Measurements from ENCODE around the gene ACOX1.
"Not testable (repeated sequence)": the region's sequence is repeated elsewhere in the genome, so short reads cannot be mapped to it uniquely, and the experiment has no call there.

The ACOX1 gene

DNA sequence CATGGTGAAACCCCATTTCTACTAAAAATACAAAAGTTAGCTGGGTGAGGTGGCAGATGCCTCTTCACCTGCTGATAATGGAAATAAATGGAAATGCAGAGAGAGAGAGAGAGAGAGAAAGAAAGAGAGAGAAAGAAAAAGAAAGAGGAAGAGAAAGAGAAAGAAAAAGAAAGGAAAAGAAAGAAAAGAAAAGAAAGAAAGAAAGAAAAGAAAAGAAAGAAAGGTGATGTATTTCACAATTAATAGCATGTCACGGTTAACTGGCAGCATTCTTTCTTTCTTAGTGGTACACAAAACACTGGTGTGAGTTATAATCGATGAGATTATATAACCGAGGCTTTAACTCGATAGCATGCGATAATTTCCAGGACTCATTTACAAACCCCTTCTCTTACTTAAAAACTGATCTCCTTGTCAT, 3.2 kb downstream of the ACOX1 start:
- no peak for TF ChIP-seq EZH2phosphoT487 (IDR thresholded peaks at IDR 0.05; ENCODE audit: borderline replicate concordance, low read length)
- TF ChIP-seq, protein P1, sequence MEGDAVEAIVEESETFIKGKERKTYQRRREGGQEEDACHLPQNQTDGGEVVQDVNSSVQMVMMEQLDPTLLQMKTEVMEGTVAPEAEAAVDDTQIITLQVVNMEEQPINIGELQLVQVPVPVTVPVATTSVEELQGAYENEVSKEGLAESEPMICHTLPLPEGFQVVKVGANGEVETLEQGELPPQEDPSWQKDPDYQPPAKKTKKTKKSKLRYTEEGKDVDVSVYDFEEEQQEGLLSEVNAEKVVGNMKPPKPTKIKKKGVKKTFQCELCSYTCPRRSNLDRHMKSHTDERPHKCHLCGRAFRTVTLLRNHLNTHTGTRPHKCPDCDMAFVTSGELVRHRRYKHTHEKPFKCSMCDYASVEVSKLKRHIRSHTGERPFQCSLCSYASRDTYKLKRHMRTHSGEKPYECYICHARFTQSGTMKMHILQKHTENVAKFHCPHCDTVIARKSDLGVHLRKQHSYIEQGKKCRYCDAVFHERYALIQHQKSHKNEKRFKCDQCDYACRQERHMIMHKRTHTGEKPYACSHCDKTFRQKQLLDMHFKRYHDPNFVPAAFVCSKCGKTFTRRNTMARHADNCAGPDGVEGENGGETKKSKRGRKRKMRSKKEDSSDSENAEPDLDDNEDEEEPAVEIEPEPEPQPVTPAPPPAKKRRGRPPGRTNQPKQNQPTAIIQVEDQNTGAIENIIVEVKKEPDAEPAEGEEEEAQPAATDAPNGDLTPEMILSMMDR (IDR thresholded peaks at IDR 0.05; ENCODE audit: low read depth, low read length, poor library complexity, severe bottlenecking): no peak
- Histone ChIP-seq H3K4me2 (ENCODE audit: low read length) (no peak overlapping the region), H3K4me3 (ENCODE audit: low read length) (no peak overlapping the region), H3K9me3 (ENCODE audit: control insufficient read depth, insufficient read depth, low read length) (no peaks in the 10 kb centered on the region), H3F3A (ENCODE audit: control insufficient read depth, insufficient read depth) (peaks cover 8% of the 10 kb centered on the region; the same call in 1 of the 2 replicates), H3K4me1 (ENCODE audit: control insufficient read depth, low read length) (peaks cover 21% of the 10 kb centered on the region), H4K20me1 (ENCODE audit: control insufficient read depth, insufficient read depth, low read depth, low read length) (no peaks in the 10 kb centered on the region), H3K36me3 (ENCODE audit: control insufficient read depth, low read length) (peaks cover 3% of the 10 kb centered on the region), H3K27ac (ENCODE audit: low read depth, low read length) (no peak overlapping the region), H3K9me2 (replicated peaks; ENCODE audit: control insufficient read depth, low read length) (no peaks in the 10 kb centered on the region), H3K79me2 (ENCODE audit: control insufficient read depth, low read length) (peaks cover 25% of the 10 kb centered on the region), H3K27me3 (ENCODE audit: control insufficient read depth, low read length) (no peaks in the 10 kb centered on the region)

DNA sequence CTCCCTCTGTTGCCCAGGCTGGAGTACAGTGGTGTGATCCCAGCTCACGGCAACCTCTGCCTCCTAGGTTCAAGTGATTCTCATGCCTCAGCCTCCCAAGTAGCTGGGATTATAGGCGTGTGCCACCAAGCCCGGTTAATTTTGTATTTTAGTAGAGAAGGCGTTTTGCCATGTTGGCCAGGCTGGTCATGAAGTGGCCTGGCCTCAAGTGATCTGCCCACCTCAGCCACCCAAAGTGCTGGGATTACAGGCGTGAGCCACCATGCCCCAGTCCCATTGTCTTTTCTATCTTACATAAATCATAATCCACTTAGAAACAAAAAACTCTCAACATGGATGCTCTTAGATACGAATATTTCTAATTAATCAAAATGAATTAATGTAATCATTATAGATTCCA, 3.8 kb downstream of the ACOX1 start:
- H3K27ac ChIP-seq (ENCODE audit: low read depth, low read length); H3K4me3 ChIP-seq (ENCODE audit: low read length); H3K36me3 ChIP-seq (ENCODE audit: control insufficient read depth, low read length); H3K4me2 ChIP-seq (ENCODE audit: low read length); H3K9me2 ChIP-seq (replicated peaks; ENCODE audit: control insufficient read depth, low read length); H3F3A ChIP-seq (ENCODE audit: control insufficient read depth, insufficient read depth); H3K27me3 ChIP-seq (ENCODE audit: control insufficient read depth, low read length); H3K9me3 ChIP-seq (ENCODE audit: control insufficient read depth, insufficient read depth, low read length); H4K20me1 ChIP-seq (ENCODE audit: control insufficient read depth, insufficient read depth, low read depth, low read length): not testable (repeated sequence)
- peaks cover 19% of the 10 kb centered on the region for H3K79me2 ChIP-seq (ENCODE audit: control insufficient read depth, low read length)
- peaks cover 19% of the 10 kb centered on the region for H3K4me1 ChIP-seq (ENCODE audit: control insufficient read depth, low read length)

DNA sequence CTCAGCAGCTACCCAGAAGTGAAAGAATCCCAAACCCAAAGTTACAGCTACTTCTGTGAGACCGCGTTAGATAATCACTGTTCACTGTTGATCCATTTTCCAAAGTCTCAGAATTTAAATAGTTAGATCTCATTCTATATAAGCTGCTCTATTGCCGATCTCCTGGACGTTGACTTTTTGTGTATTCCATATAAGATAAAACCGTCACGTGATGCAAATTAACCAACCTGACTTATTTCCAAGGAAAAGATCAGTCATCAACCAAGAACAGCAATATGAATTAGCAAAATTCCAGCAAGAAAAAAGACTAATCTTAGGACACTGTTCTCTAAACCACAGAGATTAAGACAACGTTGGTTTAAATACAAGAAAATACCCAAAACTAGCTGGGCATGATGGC, 8.3 kb downstream of the ACOX1 start:
- TF ChIP-seq, protein P1 (IDR thresholded peaks at IDR 0.05; ENCODE audit: low read depth, low read length, poor library complexity, severe bottlenecking): no peak
- no peak for TF ChIP-seq EZH2phosphoT487 (IDR thresholded peaks at IDR 0.05; ENCODE audit: borderline replicate concordance, low read length)
- H3K79me2 ChIP-seq (ENCODE audit: control insufficient read depth, low read length): no peaks in the 10 kb centered on the region; the same call in 1 of the 2 replicates
- no peaks in the 10 kb centered on the region for H3K9me2 ChIP-seq (replicated peaks; ENCODE audit: control insufficient read depth, low read length)
- H3K27me3 ChIP-seq (ENCODE audit: control insufficient read depth, low read length): no peaks in the 10 kb centered on the region
- H4K20me1 ChIP-seq (ENCODE audit: control insufficient read depth, insufficient read depth, low read depth, low read length): no peaks in the 10 kb centered on the region
- H3K4me2 ChIP-seq (ENCODE audit: low read length): 0 out of 2 replicates have a peak overlapping the region, but pooled peaks have one; percentile 50
- no peak overlapping the region for H3K4me3 ChIP-seq (ENCODE audit: low read length)
- H3K4me1 ChIP-seq (ENCODE audit: control insufficient read depth, low read length): peaks cover 12% of the 10 kb centered on the region
- no peaks in the 10 kb centered on the region for H3K9me3 ChIP-seq (ENCODE audit: control insufficient read depth, insufficient read depth, low read length)
- no peak overlapping the region for H3K27ac ChIP-seq (ENCODE audit: low read depth, low read length)
- H3F3A ChIP-seq (ENCODE audit: control insufficient read depth, insufficient read depth): peaks cover 6% of the 10 kb centered on the region; the same call in 1 of the 2 replicates
- H3K36me3 ChIP-seq (ENCODE audit: control insufficient read depth, low read length): peaks cover 4% of the 10 kb centered on the region; the same call in 1 of the 2 replicates

DNA sequence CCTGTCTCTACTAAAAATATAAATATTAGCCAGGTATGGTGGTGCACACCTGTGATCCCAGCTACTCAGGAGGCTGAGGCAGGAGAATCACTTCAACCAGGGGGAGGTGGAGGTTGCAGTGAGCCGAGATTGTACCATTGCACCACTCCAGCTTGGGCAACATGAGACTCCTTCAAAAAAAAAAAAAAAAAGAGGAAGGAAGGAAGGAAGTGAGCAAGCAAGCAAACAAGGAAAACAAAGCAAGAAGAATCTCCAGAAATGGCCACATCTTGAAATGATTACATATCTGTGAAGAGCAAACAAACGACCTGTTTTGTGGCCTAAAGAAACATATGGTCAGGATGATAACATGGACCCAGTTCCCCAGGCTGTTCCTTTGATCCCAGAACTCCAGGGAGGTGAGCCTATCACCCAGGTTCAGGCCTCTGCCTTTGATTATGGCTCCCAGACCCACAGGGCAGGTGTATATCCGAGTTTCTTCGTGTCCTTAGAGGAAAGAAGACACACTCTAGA, 8.9 kb downstream of the ACOX1 start:
- H3K27ac ChIP-seq (ENCODE audit: low read depth, low read length): no peak overlapping the region

DNA sequence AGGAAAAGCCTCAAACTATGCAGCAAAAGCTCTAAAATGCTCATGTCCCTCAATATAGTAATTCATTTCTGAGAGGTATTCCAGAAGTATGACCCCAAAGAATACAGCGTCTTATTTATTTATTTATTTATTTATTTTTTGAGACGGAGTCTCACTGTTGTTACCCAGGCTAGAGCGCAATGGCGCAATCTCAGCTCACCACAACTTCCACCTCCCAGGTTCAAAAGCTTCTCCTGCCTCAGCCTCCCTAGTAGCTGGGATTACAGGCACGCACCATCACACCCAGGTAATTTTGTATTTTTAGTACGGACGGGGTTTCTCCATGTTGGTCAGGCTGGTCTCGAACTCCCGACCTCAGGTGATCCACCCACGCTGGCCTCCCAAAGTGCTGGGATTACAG, 9.9 kb downstream of the ACOX1 start:
- not testable (repeated sequence) for H3K27ac ChIP-seq (ENCODE audit: low read depth, low read length); H3K9me3 ChIP-seq (ENCODE audit: control insufficient read depth, insufficient read depth, low read length); H3F3A ChIP-seq (ENCODE audit: control insufficient read depth, insufficient read depth); H3K9me2 ChIP-seq (replicated peaks; ENCODE audit: control insufficient read depth, low read length); H3K79me2 ChIP-seq (ENCODE audit: control insufficient read depth, low read length); H4K20me1 ChIP-seq (ENCODE audit: control insufficient read depth, insufficient read depth, low read depth, low read length); H3K4me2 ChIP-seq (ENCODE audit: low read length); H3K27me3 ChIP-seq (ENCODE audit: control insufficient read depth, low read length); H3K4me3 ChIP-seq (ENCODE audit: low read length); H3K36me3 ChIP-seq (ENCODE audit: control insufficient read depth, low read length)
- peaks cover 12% of the 10 kb centered on the region for H3K4me1 ChIP-seq (ENCODE audit: control insufficient read depth, low read length)

More for the DNA sequence above, 8.9 kb downstream of the ACOX1 start:
- peaks cover 4% of the 10 kb centered on the region; the same call in 1 of the 2 replicates for H3K36me3 ChIP-seq (ENCODE audit: control insufficient read depth, low read length)
- 0 out of 2 replicates have a peak overlapping the region, but pooled peaks have one; percentile 30 for H3K4me3 ChIP-seq (ENCODE audit: low read length)
- H3F3A ChIP-seq (ENCODE audit: control insufficient read depth, insufficient read depth): peaks cover 6% of the 10 kb centered on the region; the same call in 1 of the 2 replicates
- no peak for TF ChIP-seq EZH2phosphoT487 (IDR thresholded peaks at IDR 0.05; ENCODE audit: borderline replicate concordance, low read length)
- TF ChIP-seq, protein P1 (IDR thresholded peaks at IDR 0.05; ENCODE audit: low read depth, low read length, poor library complexity, severe bottlenecking): no peak
- H3K4me2 ChIP-seq (ENCODE audit: low read length): peak overlapping the region; percentile 50
- peaks cover 12% of the 10 kb centered on the region for H3K4me1 ChIP-seq (ENCODE audit: control insufficient read depth, low read length)
- no peaks in the 10 kb centered on the region; the same call in 1 of the 2 replicates for H3K79me2 ChIP-seq (ENCODE audit: control insufficient read depth, low read length)
- no peaks in the 10 kb centered on the region for H4K20me1 ChIP-seq (ENCODE audit: control insufficient read depth, insufficient read depth, low read depth, low read length)
- no peaks in the 10 kb centered on the region for H3K27me3 ChIP-seq (ENCODE audit: control insufficient read depth, low read length)
- no peaks in the 10 kb centered on the region for H3K9me3 ChIP-seq (ENCODE audit: control insufficient read depth, insufficient read depth, low read length)
- no peaks in the 10 kb centered on the region for H3K9me2 ChIP-seq (replicated peaks; ENCODE audit: control insufficient read depth, low read length)
